WI38 (cell line): ENCODE results near the gene ACSL3.

Source experiments
- H3K4me3 ChIP-seq: 2 replicates; pipeline ENCODE4 v1.5.1; 2011; ENCODE audit warnings: low read depth, mild to moderate bottlenecking, control low read depth, low read length
- TF ChIP-seq, protein P1 (sequence below): IDR thresholded peaks from 2 replicates; pipeline ENCODE4 v1.5.1; 2012; ENCODE audit warnings: low read depth, mild to moderate bottlenecking, control low read depth, low read length

Gene ACSL3

DNA sequence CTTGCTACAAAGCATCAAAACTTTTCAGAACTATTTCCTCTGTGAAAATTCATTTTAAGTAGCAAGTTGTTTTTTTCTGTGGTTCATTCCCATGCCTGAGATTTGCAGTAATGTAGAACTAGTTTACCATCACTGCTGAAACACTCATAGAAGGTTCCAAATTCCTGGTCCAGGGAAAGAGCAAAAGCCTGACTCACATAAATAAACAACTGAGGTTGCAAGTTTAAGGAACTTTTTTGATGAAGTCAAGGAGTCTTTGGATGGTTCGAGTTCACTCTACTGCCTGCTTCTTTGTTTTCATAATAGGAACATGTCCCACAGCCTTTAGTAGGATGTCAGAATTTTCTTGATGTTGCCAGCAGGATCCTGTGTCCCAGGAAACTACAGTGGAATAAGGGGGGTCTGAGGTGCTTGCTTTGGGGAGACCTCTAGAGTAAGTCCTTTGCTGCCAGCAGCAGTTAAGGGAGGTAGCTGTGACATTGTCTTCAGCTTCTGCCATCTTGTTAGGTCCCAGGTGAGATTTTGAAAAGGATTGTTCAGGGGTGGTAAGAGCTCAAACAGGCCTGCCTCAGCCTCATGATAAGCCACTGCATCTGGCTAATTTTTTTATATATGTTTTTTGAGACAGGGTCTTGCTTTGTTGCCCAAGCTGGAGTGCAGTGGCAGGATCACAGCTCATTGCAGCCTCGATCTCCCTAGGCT is 43.9 kb downstream of the ACSL3 start:
- no peak overlapping the region for H3K4me3 ChIP-seq
- TF ChIP-seq, protein P1, sequence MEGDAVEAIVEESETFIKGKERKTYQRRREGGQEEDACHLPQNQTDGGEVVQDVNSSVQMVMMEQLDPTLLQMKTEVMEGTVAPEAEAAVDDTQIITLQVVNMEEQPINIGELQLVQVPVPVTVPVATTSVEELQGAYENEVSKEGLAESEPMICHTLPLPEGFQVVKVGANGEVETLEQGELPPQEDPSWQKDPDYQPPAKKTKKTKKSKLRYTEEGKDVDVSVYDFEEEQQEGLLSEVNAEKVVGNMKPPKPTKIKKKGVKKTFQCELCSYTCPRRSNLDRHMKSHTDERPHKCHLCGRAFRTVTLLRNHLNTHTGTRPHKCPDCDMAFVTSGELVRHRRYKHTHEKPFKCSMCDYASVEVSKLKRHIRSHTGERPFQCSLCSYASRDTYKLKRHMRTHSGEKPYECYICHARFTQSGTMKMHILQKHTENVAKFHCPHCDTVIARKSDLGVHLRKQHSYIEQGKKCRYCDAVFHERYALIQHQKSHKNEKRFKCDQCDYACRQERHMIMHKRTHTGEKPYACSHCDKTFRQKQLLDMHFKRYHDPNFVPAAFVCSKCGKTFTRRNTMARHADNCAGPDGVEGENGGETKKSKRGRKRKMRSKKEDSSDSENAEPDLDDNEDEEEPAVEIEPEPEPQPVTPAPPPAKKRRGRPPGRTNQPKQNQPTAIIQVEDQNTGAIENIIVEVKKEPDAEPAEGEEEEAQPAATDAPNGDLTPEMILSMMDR: no peak

DNA sequence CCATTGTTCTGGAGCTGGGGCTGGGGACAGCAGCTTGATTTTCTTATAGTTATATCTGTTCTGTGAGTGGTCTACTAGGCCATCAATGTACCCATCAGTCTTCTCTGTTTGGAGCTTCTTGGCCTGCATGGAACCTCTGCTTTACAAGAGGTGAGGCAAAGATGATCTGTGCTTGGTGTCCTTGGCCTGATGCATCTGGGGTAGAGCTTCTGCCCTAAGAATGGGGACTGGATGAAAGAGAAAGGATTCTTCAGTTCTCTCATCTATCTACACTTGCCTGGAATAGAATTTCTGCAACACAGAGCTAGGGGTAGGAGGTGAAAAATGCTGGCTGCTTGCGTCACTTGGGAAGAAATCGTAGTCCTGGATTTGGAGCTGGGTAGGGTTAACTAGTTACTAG is 46.2 kb downstream of the ACSL3 start:
- TF ChIP-seq, protein P1: no peak
- H3K4me3 ChIP-seq: no peak overlapping the region

DNA sequence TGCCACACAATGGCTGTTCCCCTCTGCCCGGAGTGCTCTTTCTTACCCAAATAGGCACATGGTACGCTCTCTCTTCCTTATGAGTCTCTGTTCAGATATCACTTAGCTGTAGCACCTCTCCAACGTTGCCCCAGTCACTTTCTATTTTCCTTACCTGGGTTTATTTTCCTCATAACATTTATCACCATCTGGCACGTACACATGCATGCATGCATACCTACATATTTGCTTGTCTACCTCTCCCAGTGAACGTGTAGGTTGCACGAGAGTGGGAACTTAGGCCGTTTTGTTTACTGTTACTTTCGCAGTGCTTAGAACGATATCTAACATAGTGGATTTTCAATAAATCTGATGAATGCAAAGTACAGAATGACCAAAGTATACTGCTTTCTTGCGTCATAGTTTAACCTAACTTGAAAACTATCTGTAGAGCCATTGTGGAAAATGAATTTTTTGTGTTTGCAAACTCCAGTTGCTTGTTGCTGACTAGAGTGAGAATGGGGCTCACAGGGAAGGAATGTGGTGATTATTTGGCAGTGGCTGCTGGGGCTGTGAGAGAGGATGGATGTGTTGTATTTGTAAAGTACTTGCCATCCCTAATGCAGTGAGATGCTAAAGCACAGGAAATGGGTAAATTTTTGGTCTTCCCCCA is 47.1 kb downstream of the ACSL3 start:
- TF ChIP-seq, protein P1: no peak
- no peak overlapping the region for H3K4me3 ChIP-seq

DNA sequence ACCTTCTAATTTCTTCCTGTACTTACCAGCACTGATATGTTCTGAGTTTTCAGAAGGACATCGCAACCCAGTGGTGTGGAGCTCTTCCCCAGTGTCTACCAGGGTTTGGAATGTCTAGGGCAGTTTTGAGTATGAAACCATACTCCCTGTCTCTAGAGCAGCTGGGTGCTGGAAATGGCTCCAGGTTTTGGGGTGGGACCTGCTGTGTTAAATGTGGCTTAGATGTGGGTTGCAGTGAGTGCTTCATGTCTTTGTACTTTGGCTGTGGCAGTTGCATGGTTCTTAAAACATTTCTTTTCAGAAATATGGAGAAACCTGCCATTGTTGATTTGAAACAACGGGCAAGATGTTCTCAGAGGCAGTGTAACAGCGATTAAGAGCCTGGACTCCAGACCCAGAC is 48.5 kb downstream of the ACSL3 start:
- TF ChIP-seq, protein P1: no peak
- H3K4me3 ChIP-seq: no peak overlapping the region

DNA sequence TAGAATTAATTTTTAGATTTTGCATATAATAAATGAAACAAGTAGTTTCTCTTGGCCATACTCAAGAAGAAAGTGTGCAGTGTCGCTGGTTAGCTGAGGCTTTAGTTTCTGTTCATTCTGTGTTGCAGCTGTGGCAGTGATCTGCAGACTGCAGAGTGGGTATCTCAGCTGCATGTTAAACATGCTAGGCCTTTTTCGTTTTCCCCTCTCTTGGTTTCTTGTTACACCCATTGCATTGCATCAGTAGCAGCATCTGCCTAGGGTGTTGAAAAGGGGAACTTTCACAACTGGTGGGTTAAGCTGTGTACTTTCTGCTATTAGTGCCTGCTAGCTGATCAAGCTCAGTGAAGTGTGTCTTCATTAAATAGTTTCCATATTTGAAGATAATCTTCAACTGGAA is 51.3 kb downstream of the ACSL3 start:
- H3K4me3 ChIP-seq: no peak overlapping the region

DNA sequence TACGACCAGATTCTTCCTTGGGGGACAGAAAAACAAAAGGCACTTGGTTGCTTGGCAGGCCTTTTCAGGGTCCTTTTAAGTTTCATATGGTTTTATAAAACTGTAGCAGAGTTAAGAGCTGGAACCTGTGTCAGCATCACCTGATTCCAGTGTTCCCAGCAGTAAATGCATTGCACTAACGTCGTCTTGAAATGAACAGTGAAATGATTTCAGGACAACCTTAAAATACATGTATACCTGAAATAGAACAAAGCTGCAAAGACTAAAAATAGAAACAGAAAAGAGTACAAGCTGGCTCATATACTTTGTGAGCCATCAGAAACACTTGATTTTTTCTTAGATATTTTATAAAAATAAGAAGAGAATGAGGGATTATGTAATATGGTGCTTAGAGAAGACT is 51.9 kb downstream of the ACSL3 start:
- H3K4me3 ChIP-seq: no peak overlapping the region
- TF ChIP-seq, protein P1: no peak

More for the DNA sequence above, 51.3 kb downstream of the ACSL3 start:
- TF ChIP-seq, protein P1: no peak

DNA sequence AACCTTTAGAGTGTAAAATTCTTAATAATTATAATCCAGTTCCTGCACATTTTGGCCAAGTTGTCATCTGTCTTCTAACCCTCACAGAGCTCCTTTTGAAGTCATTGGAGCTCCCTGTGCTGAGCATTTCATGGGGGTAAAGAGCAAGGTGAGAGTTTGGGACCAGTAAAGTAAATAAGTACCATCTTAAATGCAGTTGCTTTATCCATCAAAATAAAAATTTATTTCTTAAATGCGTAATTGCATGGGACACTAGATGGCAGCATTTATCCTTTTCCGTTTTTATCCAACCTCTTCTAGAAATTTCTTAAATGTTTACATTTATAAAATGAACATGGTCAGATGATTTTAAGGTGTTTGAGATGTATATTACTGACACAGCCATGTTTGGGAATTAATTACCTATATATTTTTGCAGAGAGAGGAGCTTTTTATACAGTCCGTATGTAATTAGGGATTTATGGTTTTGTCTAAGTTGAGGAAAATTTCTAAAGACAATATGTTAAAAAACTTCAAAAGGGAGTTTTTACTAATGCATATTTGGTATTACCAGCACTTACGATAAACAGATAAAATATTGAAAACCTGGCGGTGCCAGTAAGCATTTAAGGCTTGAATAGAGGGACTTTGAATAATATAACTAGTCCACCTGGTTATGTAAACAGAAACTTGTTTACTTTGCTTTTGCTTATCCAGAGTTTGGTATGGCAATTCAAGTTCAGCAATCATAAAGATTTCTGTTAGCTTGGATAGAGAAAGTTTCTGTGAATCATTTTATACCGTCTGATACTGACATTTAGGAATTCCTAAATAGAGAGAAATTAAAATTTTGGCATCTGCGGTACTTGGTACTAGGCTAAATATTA is 54.5 kb downstream of the ACSL3 start:
- TF ChIP-seq, protein P1: no peak; the same call in 1 of the 2 replicates
- H3K4me3 ChIP-seq: no peak overlapping the region
